SK-N-SH (cell line): Measurements from ENCODE around the gene METTL1.

Experiments used
- CHD2 ChIP-seq: fragments of 150-350 bp; IDR thresholded peaks from 2 replicates; pipeline ENCODE4 v1.6.1; 2018; ENCODE audit warnings: low read length; ENCODE audit not compliant: partially characterized antibody
- CTCF ChIP-seq: fragments of 200-600 bp; sonication (generic); IDR thresholded peaks from 2 replicates; pipeline ENCODE4 v1.6.1; 2017; ENCODE audit warnings: antibody characterized with exemption, mild to moderate bottlenecking, moderate library complexity
- EZH2phosphoT487 ChIP-seq: fragments of 200-600 bp; sonication (generic); IDR thresholded peaks from 2 replicates; pipeline ENCODE4 v1.6.1; 2017; ENCODE audit warnings: low read depth, mixed run types, mild to moderate bottlenecking, antibody characterized with exemption, moderate library complexity, borderline replicate concordance
- FOSL2 ChIP-seq: IDR thresholded peaks from 2 replicates; pipeline ENCODE4 v1.4.0; 2012; ENCODE audit warnings: low read depth, mild to moderate bottlenecking, moderate library complexity, borderline replicate concordance
- FOXJ3 ChIP-seq: sonication (generic); formaldehyde crosslinking; IDR thresholded peaks from 2 replicates; pipeline ENCODE4 v1.5.1; 2020; ENCODE audit warnings: mild to moderate bottlenecking, missing genetic modification reagents
- FOXM1 ChIP-seq: IDR thresholded peaks from 2 replicates; pipeline ENCODE4 v1.4.0; 2012; ENCODE audit warnings: low read depth, mild to moderate bottlenecking
- MAX ChIP-seq: IDR thresholded peaks from 2 replicates; pipeline ENCODE4 v1.4.0; 2012; ENCODE audit warnings: low read depth
- MXI1 ChIP-seq: IDR thresholded peaks from 2 replicates; pipeline ENCODE4 v1.6.1; 2012; ENCODE audit warnings: mild to moderate bottlenecking, low read depth, low read length, improper control_type of control experiment
- POLR2AphosphoS5 ChIP-seq: IDR thresholded peaks from 2 replicates; pipeline ENCODE4 v1.6.1; 2012; ENCODE audit warnings: low read depth, low read length
- RAD21 ChIP-seq: IDR thresholded peaks from 2 replicates; pipeline ENCODE4 v1.6.1; 2012; ENCODE audit warnings: mild to moderate bottlenecking, low read length
- RCOR1 ChIP-seq: fragments of 150-350 bp; IDR thresholded peaks from 2 replicates; pipeline ENCODE4 v1.6.1; 2017; ENCODE audit warnings: antibody characterized with exemption, low read length
- TAF1 ChIP-seq: IDR thresholded peaks from 2 replicates; pipeline ENCODE4 v1.6.1; 2012; ENCODE audit warnings: low read depth, mild to moderate bottlenecking, low read length, moderate library complexity, borderline replicate concordance
- USF1 ChIP-seq: IDR thresholded peaks from 2 replicates; pipeline ENCODE4 v1.4.0; 2012; ENCODE audit warnings: low read depth, borderline replicate concordance
- USF2 ChIP-seq: fragments of 150-350 bp; IDR thresholded peaks from 2 replicates; pipeline ENCODE4 v1.6.1; 2017; ENCODE audit warnings: antibody characterized with exemption, low read length, low read depth, borderline replicate concordance

- TF ChIP-seq USF1 = no peak
- TF ChIP-seq CTCF = no peak
- no peak for TF ChIP-seq POLR2AphosphoS5
- TF ChIP-seq EZH2phosphoT487 = no peak
- no peak for TF ChIP-seq FOXM1
- TF ChIP-seq MAX = no peak
- no peak for TF ChIP-seq MXI1
- TF ChIP-seq RCOR1 = no peak
- no peak for TF ChIP-seq TAF1
- no peak for TF ChIP-seq CHD2
- no peak for TF ChIP-seq RAD21
- no peak for TF ChIP-seq FOSL2
- no peak for TF ChIP-seq FOXJ3
- TF ChIP-seq USF2 = no peak
These were observed 45.5 kb upstream of the METTL1 start for GRCh38 chr12:57817261-57817989.
